SW480 (cell line): ENCODE measurements around the gene ERCC1.
A peak's percentile ranks its signal among the peaks of the same experiment; 100 is the strongest.
"Not testable (repeated sequence)": the region's sequence is repeated elsewhere in the genome, so short reads cannot be mapped to it uniquely, and the experiment has no call there.

ENCODE experiments used
- DNase-seq: peaks from one replicate; pipeline ENCODE4 v3.0.0-alpha.2; 2016; ENCODE audit warnings: low spot score

Gene ERCC1

GRCh38 chr19:45455707-45456499, 32.2 kb upstream of the ERCC1 start:
- peak; percentile 100 for DNase-seq

DNA sequence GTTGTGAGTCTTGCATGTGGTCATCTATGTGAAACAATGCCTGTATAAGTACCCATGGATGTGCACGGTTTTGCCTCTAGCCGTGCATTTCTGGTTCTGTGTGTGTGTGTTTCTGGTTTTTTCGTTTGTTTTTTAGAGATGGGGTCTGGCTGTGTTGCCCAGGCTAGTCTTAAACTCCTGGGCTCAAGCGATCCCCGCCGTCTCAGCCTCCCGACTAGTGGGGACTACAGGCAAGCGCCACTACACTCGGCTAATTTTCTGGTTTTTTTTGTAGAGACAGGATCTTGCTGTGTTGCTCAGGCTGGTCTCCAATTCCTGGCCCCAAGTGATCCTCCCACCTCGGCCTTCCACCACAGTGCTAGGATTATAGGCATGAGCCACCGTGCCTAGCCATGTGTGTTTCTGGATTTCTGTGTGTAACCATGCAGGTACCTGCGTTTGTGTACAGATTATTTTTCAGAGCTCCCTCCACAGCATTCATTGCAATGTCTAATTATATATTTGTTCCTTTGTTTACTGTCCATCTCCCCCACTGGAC, 28.2 kb upstream of the ERCC1 start:
- DNase-seq = no peak

DNA sequence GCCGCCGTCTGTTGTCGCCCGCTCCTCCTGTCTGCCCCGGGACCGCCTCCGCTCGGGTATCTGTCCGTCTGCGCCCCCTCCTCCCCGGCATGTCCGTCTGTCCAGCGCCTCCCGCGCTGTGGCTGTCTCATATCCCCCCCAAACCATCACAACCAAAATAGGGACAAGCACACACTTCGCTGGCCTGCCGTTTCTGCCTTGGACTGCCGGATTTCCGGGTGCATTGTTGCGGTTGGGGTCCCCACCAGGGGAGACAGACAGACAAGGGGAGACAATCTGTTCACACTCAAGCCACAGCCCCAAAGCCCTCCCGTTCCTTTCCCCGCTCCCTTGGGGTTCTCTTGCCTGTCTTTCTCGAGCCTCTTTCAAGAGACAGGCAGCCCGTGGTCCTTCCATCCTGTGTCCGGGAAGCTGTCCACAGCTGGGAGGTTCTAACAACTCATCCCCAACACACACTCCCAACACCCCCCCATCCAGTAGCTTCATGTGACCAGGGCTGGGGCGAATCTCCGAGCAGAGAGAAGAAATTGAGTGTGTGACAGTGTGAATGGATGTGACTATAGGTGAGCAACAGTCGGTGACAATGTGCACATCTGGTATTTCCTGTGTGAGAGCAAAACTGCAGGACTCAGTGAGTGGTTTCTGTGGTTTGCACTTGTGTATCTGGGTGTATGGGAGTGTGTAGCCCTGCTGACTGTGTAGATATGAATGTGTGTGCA, 27.6 kb upstream of the ERCC1 start:
- DNase-seq = peak; percentile 64

DNA sequence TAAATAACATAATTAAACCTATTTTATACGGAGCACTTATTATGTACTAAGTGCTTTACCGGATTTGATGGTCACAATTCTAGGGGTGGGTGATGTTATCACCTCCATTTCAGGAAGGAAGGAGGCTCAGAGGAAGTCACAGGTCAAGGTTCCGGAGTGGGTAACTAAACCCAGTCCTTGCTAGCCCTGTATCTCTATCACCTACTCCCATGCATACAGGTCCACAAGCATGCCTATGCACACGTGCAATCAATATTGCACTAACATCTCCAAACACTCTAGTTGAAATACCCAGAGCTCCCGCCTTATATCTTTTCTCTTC, 26.3 kb upstream of the ERCC1 start:
- no peak for DNase-seq

- no peak for DNase-seq
Observed at GRCh38 chr19:45448887-45449299, 25.2 kb upstream of the ERCC1 start.

GRCh38 chr19:45448425-45448756, 24.7 kb upstream of the ERCC1 start:
- DNase-seq = no peak

- no peak for DNase-seq
Observed at GRCh38 chr19:45446944-45447343, 23.2 kb upstream of the ERCC1 start.

- peak; percentile 67 for DNase-seq
Observed at GRCh38 chr19:45446295-45446694, 22.6 kb upstream of the ERCC1 start.

DNA sequence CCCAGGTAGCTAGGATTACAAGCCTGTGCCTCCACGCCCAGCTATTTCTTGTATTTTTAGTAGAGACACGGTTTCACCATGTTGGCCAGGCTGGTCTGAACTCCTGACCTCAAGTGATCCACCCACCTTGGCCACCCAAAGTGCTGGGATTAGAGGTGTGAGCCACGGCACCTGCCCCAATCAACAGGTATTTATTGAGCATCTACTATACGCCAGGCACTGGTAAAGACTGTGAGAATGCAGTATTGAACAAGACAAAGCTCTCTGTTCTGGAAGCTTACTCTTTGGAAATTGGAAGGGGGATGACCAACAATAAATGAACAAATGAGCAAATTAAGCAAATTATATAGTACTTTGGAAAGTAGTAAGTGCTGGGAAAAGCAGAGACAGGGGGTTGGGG, 21.4 kb upstream of the ERCC1 start:
- DNase-seq = no peak

- DNase-seq = peak; percentile 83
Observed at GRCh38 chr19:45444318-45445041, 20.8 kb upstream of the ERCC1 start.

GRCh38 chr19:45443462-45444317, 20.0 kb upstream of the ERCC1 start:
- peak; percentile 98 for DNase-seq

GRCh38 chr19:45442778-45443461, 19.2 kb upstream of the ERCC1 start:
- DNase-seq = no peak

- DNase-seq = no peak
Observed at GRCh38 chr19:45442408-45442777, 18.7 kb upstream of the ERCC1 start.

DNA sequence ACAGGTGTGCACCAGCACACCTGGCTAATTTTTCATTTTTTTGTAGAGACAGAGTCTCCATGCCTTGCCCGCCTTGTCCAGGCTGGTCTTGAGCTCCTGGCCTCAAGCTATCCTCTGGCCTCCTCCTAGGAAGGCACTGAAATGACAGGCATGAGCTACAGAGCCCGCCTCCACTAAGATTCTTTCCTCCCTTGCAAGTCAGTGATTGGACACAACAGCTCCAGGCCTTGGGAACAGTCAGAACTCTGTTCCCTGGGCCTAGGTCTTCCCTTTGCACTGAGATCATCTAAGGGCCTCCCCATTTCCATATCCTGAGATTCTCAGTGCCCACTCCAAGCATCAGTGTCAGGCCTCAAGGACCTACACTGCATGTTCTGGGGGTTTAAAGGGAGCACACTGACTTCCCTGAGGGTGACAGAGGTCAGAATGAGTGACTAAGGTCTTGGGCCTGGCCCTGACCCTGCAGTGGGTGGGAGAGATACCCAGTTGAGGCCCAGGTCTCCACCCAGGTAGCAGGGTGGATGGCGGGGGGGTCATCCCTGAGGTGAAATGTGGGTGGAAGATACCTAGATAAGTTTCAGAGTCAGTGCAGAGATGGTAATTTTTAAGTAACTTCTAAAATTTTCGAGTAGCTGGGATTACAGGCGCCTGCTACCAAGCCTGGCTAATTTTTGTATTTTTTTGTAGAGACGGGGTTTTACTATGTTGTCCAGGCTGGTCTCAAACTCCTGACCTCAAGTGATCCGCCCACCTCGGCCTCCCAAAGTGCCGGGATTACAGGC, 17.3 kb upstream of the ERCC1 start:
- no peak for DNase-seq

GRCh38 chr19:45440259-45440638, 16.5 kb upstream of the ERCC1 start:
- no peak for DNase-seq

DNA sequence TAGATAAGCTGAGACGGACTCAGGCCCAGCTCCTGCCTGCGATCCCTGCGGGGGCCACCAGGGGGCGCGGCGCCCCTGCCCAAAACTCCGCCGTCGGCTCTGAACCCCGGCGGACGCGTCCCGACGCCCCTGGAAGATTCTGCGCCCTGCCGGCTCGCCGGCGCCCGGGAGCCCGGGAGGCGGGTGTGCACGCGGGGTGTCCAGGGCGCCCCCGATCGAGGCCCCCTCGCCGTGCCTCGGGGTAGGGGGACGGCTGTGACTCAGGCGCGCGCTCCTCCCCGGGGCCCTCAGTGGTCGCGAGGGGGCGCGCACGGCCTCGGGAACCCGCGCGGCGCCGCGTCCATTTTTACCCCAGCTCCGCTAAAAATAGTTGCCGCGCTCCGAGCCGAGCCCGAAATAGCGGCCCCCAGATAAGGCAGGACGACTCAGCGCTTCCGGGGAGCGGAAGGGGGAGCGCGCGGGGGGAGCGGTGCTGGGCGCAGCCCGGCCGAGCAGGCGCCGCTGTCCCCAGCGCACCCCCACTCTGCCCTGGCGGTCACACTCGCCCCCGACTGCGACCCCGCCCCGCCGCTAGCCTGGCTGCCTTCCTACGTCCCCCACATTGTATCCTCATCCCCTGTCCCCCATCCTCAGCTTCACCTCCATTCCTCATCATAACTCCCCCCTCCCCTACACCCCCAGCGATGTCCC, 16.0 kb upstream of the ERCC1 start:
- peak; percentile 85 for DNase-seq

- no peak for DNase-seq
Observed at GRCh38 chr19:45439190-45439568, 15.5 kb upstream of the ERCC1 start.

- DNase-seq = no peak
Observed at GRCh38 chr19:45437328-45437727, 13.6 kb upstream of the ERCC1 start.

DNA sequence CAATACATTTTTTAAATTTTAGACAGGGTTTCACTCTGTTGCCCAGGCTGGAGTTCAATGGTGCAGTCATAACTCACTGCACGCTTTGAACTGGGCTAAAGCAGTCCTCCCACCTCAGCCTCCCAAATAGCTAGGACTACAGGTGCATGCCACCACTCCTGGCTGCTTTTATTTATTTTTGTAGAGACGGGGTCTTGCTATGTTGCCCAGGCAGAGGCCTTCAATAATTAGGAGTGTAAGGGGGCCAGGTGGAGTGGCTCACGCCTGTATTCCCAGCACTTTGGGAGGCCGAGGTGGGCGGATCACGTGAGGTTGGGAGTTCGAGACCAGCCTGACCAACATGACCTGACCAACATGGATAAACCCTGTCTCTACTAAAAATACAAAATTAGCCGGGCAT, 8.8 kb upstream of the ERCC1 start:
- DNase-seq = not testable (repeated sequence)

DNA sequence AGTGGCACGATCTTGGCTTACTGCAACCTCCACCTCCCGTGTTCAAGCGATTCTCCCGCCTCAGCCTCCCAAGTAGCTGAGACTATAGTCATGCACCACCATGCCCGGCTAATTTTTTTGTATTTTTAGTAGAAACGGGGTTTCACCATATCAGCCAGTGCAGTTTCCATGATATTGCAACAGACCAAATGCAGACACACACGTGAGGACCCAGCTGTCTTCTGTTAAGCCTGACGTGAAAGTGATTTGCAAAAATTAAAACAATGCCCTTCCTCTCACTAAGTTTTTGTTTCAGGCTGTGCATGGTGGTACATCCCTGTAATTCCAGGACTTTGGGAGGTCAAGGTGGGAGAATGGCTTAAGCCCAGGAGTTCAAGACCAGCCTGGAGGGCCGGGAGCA, 7.3 kb upstream of the ERCC1 start:
- DNase-seq = not testable (repeated sequence)
